Measurements from ENCODE around the gene CATSPER4. TPM values are rescaled to one million over a fixed set of nuclear protein-coding genes. Genes with fewer than 3 reads are reported as not detected.

CATSPER4 gene
- total and polyA plus RNA-seq, 2 of the 8 experiments (the other 6 are each of a cell fraction or from before 2014, with no cell fraction given) = 0.65 to 0.83 TPM

GRCh38 chr1:26161415-26162219 lies 28.8 kb upstream of the CATSPER4 start (continued):
- no peak for TF ChIP-seq EP300 (IDR thresholded peaks at IDR 0.05; ENCODE audit: borderline replicate concordance in 1 of 2, low read depth in 2 of 2, low read length in 2 of 2)
- no peak for TF ChIP-seq KDM1A (IDR thresholded peaks at IDR 0.05; ENCODE audit: borderline replicate concordance, low read length)
- no peak for TF ChIP-seq EGR1 (IDR thresholded peaks at IDR 0.05; ENCODE audit: borderline replicate concordance, low read depth, low read length)
- no peak for TF ChIP-seq SIRT6 (IDR thresholded peaks at IDR 0.05; ENCODE audit: low read length)
- TF ChIP-seq RBBP5 (IDR thresholded peaks at IDR 0.05; ENCODE audit: borderline replicate concordance, low read depth, low read length) = peak; percentile 42; the same call in 1 of the 2 replicates
- TF ChIP-seq YY1 (IDR thresholded peaks at IDR 0.05; ENCODE audit: low read depth, low read length) = no peak
- TF ChIP-seq, protein P1, sequence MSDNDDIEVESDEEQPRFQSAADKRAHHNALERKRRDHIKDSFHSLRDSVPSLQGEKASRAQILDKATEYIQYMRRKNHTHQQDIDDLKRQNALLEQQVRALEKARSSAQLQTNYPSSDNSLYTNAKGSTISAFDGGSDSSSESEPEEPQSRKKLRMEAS (IDR thresholded peaks at IDR 0.05) = peak; percentile 99
- peak; percentile 100 for TF ChIP-seq E2F6 (IDR thresholded peaks at IDR 0.05)
- TF ChIP-seq SUZ12 (IDR thresholded peaks at IDR 0.05; ENCODE audit: low read length) = peak; percentile 71
- peak; percentile 42 for TF ChIP-seq KDM4A (IDR thresholded peaks at IDR 0.05; ENCODE audit: low read depth, low read length, severe bottlenecking)
- no peak for TF ChIP-seq HDAC2 (IDR thresholded peaks at IDR 0.05; ENCODE audit: borderline replicate concordance in 1 of 2, low read depth in 2 of 2, low read length in 2 of 2)
- TF ChIP-seq BACH1 (IDR thresholded peaks at IDR 0.05; ENCODE audit: low read length) = no peak
- 0 out of 3 replicates have a peak, but pooled peaks of 1 of the 2 experiments have one; percentile 40 for TF ChIP-seq POLR2A (IDR thresholded peaks at IDR 0.05; ENCODE audit: control extremely low read depth in 1 of 2, low read depth in 2 of 2, low read length in 2 of 2)
- no peak for TF ChIP-seq CTBP2 (IDR thresholded peaks at IDR 0.05; ENCODE audit: borderline replicate concordance, insufficient read depth, insufficient read length, low read length)

All from H1 (cell line).